Breast epithelium (tissue), 4 donors: Measurements from ENCODE around the gene PAK6. TPM values are rescaled to one million over a fixed set of nuclear protein-coding genes. Genes with fewer than 3 reads are reported as not detected.

ENCODE experiments used
- DNase-seq, 2 donors: peaks; one replicate each; pipeline ENCODE4 v3.0.0-alpha.2; 2019; ENCODE audit warnings: low spot score in 2 of 2
- H3K27ac ChIP-seq, 2 donors: fragments of 200-600 bp; sonication (generic) in 1 of 2; one replicate each; pipeline ENCODE4 v1.5.1; 2016 to 2019; ENCODE audit warnings: mild to moderate bottlenecking in 1 of 2
- H3K27me3 ChIP-seq, 2 donors: fragments of 200-600 bp; sonication (generic) in 1 of 2; one replicate each; pipeline versions ENCODE4 v1.5.1 to v1.6.0; 2017 to 2019; ENCODE audit warnings: control low read depth in 1 of 2, mild to moderate bottlenecking in 1 of 2
- H3K36me3 ChIP-seq: fragments of 200-600 bp; one replicate; pipeline ENCODE4 v1.5.1; 2019
- H3K4me1 ChIP-seq, 2 donors: fragments of 200-600 bp; sonication (generic); one replicate each; pipeline ENCODE4 v1.5.1; 2016 to 2019; ENCODE audit warnings: control low read depth in 1 of 2
- H3K4me3 ChIP-seq, 3 donors: fragments of 200-600 bp; sonication (generic); 1 replicate in 2 of 3; 2 replicates in 1 of 3; pipeline ENCODE4 v1.5.1; 2016 to 2019; ENCODE audit warnings: mild to moderate bottlenecking in 3 of 3, moderate library complexity in 2 of 3
- H3K9me3 ChIP-seq, 2 donors: fragments of 200-600 bp; sonication (generic) in 1 of 2; one replicate each; pipeline ENCODE4 v1.5.1; 2016 to 2019; ENCODE audit warnings: control low read depth in 1 of 2
- POLR2A ChIP-seq: fragments of 450-650 bp; IDR thresholded peaks from one replicate; pipeline ENCODE4 v1.6.1; 2016; ENCODE audit warnings: antibody characterized with exemption, mild to moderate bottlenecking, moderate library complexity
- POLR2AphosphoS5 ChIP-seq, 3 donors: sonication (generic); formaldehyde crosslinking; IDR thresholded peaks; one replicate each; pipeline ENCODE4 v1.6.1; 2017; ENCODE audit warnings: antibody characterized with exemption in 3 of 3
- intact Hi-C: fragments of 100-400 bp; cut with DNase I; formaldehyde crosslinking; loops from one replicate; pipeline ENCODE4 v1.15.1; 2023; ENCODE audit warnings: low total_unique reads
- total RNA-seq, 3 donors: library from RNA; depleted of rRNA; stranded (reverse); fragments of >200 nt; gene quantifications; one replicate each; pipeline ENCODE4 v1.1.0, GENCODE V29; 2016
- TF ChIP-seq, protein P1 (sequence below), 3 donors: fragments of 450-650 bp; IDR thresholded peaks; one replicate each; pipeline ENCODE4 v1.5.1; 2016 to 2017; ENCODE audit warnings: antibody characterized with exemption in 3 of 3, mild to moderate bottlenecking in 3 of 3, moderate library complexity in 3 of 3

PAK6 gene
- 10 to 100 TPM in 1 of 3 donors, 1 to 10 TPM in 1, under 1 TPM in 1; 0.80 to 11.0 (median 9.5) TPM for total RNA-seq

DNA sequence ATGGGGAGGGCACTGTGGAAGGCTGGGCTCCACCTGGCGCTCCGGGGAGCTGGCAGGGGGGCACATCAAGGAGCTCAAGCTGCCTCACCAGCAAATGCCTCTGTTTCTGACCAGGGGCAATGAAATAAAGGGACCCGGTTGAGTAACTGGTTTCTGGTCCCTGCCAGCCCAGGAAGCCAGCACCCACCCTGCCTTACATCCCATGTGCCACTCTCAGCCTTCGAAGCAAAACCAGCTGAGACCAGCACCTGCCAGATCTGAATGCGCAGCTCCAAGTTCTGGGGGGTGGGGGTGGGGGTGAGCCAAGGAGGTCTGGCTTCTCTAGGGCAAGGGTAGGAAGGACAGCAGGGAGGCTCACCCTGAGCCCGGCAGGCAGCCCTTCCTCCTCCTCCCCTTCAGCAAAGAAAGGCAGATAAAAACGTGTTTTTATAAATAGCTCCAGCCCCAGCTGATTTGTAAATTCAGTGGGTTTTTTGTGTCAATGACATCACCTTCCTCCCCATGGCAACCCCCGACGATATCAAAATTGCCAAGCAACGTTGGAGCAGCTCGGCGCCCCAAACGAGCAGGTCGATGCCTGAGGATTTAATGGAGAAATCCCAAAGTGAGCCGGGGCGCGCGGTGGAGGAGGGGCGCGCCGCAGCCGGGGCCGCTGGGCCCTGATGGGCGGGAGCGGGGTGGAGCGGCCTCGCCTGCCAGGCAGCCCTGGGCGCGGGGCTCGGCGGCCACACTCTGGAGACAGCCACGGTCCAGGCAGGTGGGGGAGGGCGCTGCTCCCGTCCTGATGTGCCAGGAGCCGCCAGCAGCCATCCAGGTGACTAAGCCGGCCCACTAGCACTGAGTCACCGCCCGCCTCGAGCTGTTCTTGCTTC, at the start of gene PAK6:
TSS of gene PAK6 (plus strand) at position 532 of the 872 bp plus-strand sequence. CDS start 25,723 bp downstream, outside the sequence.
- intact Hi-C loops = loop anchor here (5.0 kb wide), 1 partner anchor 34 kb away; no protein-coding TSS in a partner anchor
- H3K4me3 ChIP-seq = peak within 1 kb of the TSS in 2 of 3 donors; percentile 48 to 60
- H3K9me3 ChIP-seq = no peaks in the 10 kb centered on the region
- no peak for TF ChIP-seq POLR2A
- TF ChIP-seq POLR2AphosphoS5 (IDR thresholded peaks at IDR 0.05) = no peak
- TF ChIP-seq, protein P1, sequence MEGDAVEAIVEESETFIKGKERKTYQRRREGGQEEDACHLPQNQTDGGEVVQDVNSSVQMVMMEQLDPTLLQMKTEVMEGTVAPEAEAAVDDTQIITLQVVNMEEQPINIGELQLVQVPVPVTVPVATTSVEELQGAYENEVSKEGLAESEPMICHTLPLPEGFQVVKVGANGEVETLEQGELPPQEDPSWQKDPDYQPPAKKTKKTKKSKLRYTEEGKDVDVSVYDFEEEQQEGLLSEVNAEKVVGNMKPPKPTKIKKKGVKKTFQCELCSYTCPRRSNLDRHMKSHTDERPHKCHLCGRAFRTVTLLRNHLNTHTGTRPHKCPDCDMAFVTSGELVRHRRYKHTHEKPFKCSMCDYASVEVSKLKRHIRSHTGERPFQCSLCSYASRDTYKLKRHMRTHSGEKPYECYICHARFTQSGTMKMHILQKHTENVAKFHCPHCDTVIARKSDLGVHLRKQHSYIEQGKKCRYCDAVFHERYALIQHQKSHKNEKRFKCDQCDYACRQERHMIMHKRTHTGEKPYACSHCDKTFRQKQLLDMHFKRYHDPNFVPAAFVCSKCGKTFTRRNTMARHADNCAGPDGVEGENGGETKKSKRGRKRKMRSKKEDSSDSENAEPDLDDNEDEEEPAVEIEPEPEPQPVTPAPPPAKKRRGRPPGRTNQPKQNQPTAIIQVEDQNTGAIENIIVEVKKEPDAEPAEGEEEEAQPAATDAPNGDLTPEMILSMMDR (IDR thresholded peaks at IDR 0.05) = no peak
- H3K27me3 ChIP-seq = no peaks in the 10 kb centered on the region
- peak within 1 kb of the TSS; percentile 82 to 88 for H3K27ac ChIP-seq
- peak; percentile 86 to 91 for DNase-seq
- no peaks in the 10 kb centered on the region for H3K36me3 ChIP-seq
- H3K4me1 ChIP-seq = peaks cover 4 to 8% of the 10 kb centered on the region in 2 donors

DNA sequence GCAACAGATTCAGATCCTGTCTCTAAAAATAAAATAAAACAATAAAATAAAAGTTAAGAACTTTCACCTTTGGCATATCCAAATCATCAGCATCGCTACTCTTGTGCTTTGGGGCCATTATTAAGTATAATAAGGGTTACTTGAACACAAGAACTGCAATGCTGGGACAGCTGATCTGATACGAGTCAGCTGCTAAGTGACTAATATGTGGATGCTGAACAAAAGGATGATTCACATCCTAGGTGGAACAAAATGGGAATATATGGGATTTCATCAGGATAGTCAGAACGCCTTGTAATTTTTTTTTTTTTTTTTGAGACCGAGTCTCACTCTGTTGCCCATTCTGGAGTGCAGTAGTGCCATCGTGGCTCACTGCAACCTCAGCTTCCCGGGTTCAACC, 48.3 kb upstream of the PAK6 start:
- no peak overlapping the region for H3K4me3 ChIP-seq
- no peaks in the 10 kb centered on the region for H3K4me1 ChIP-seq
- TF ChIP-seq, protein P1 (IDR thresholded peaks at IDR 0.05) = no peak
- TF ChIP-seq POLR2A (no peak), POLR2AphosphoS5 (IDR thresholded peaks at IDR 0.05) (no peak)

DNA sequence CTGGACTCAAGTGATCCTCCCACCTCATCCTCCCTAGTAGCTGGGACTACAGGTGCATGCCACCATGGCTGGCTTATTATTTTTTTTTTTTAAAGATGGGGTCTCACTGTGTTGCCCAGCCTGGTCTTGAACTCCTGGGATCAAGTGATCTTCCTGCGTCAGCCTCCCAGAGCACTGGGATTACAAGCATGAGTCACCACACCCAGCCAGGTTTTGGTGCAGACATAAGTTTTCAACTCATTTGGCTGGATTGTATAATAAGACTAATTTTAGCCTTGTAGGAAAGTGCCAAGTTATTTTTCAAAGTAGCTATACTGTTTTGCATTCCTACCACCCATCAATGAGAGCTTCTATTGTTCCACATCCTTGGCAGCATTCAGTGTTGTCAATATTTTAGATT, 45.9 kb upstream of the PAK6 start:
- no peak for DNase-seq
- Histone ChIP-seq H3K27me3 (no peaks in the 10 kb centered on the region), H3K36me3 (no peaks in the 10 kb centered on the region), H3K27ac (no peak overlapping the region), H3K9me3 (no peaks in the 10 kb centered on the region), H3K4me3 (no peak overlapping the region), H3K4me1 (no peaks in the 10 kb centered on the region)
- no peak for TF ChIP-seq POLR2AphosphoS5 (IDR thresholded peaks at IDR 0.05)
- TF ChIP-seq, protein P1 (IDR thresholded peaks at IDR 0.05) = no peak
- intact Hi-C loops = no loop called here

More for the DNA sequence above, 48.3 kb upstream of the PAK6 start:
- Histone ChIP-seq H3K27ac (no peak overlapping the region), H3K9me3 (no peaks in the 10 kb centered on the region), H3K36me3 (no peaks in the 10 kb centered on the region), H3K27me3 (no peaks in the 10 kb centered on the region)
- intact Hi-C loops = no loop called here
- no peak for DNase-seq

DNA sequence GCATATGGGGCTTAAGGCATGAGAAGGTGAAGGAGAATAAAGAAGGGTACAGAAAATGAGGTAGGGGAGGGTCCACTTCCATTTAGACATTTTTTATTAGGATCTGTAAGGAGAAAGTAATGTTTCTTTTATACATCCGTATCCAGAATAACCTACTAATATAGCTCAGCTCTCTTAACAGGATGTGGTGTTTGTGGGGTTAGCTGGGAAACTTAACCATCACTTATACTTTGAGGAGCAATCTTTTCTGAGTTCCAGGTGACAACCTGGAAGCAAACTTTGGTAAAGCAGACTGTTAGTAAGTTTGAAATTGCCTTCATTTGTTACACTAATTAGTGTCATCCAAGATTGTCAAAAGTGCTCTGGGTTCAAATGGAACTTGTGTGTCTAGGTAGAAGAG, 41.4 kb upstream of the PAK6 start:
- DNase-seq = no peak
- Histone ChIP-seq H3K27ac (no peak overlapping the region), H3K36me3 (no peaks in the 10 kb centered on the region), H3K9me3 (no peaks in the 10 kb centered on the region), H3K27me3 (no peaks in the 10 kb centered on the region), H3K4me1 (no peaks in the 10 kb centered on the region), H3K4me3 (no peak overlapping the region)
- intact Hi-C loops = no loop called here
- TF ChIP-seq, protein P1 (IDR thresholded peaks at IDR 0.05) = no peak
- TF ChIP-seq POLR2AphosphoS5 (IDR thresholded peaks at IDR 0.05) = no peak

GRCh38 chr15:40198355-40199085, 40.3 kb upstream of the PAK6 start:
- no peak for DNase-seq
- intact Hi-C loops = no loop called here
- no peak overlapping the region for H3K4me3 ChIP-seq
- no peak for TF ChIP-seq POLR2A
- TF ChIP-seq, protein P1 (IDR thresholded peaks at IDR 0.05) = no peak
- no peak for TF ChIP-seq POLR2AphosphoS5 (IDR thresholded peaks at IDR 0.05)
- H3K27me3 ChIP-seq = no peaks in the 10 kb centered on the region
- no peaks in the 10 kb centered on the region for H3K9me3 ChIP-seq
- no peaks in the 10 kb centered on the region for H3K36me3 ChIP-seq
- H3K4me1 ChIP-seq = no peaks in the 10 kb centered on the region
- H3K27ac ChIP-seq = no peak overlapping the region
